K562 (cell line): ENCODE data around the gene ZNF107. TPM values are rescaled to one million over a fixed set of nuclear protein-coding genes. Genes with fewer than 3 reads are reported as not detected.

Source experiments
- ATAC-seq: fragments of 200-7000 bp; cut with Tn5 transposase; 3 replicates; pipeline ENCODE4 v1.9.1; 2020; ENCODE audit warnings: moderate library complexity
- BruUV-seq: library from RNA; stranded (reverse); fragments of 400-500 nt; replicated peaks from 2 replicates; lab custom pipeline; 2021; lab: Mats Ljungman, UMichigan
- CTCF ChIA-PET: fragments of 300-600 bp; formaldehyde crosslinking; extraction: SDS; loops from one replicate; lab custom pipeline; 2021; ENCODE audit warnings: low intra/inter-chr PET ratio; lab: Yijun Ruan, JAX
- POLR2A ChIA-PET: fragments of 300-600, 350-650 bp; sonication (Branson Sonifier 250); formaldehyde crosslinking; extraction: SDS; loops from one replicate; lab custom pipeline; 2021; ENCODE audit warnings: antibody characterized with exemption, inconsistent platforms; lab: Yijun Ruan, JAX
- DNase-seq, 4 experiments: peaks; one replicate each; pipeline versions ENCODE4 v3.0.0 to v3.0.0-alpha.2; 2011 to 2018; ENCODE audit warnings: low spot score in 3 of 4, mixed read lengths in 3 of 4; ENCODE audit errors: extremely low read depth in 1 of 4
- FAIRE-seq: peaks from 2 replicates; lab custom pipeline; 2011; peaks lifted over from hg19 to GRCh38; lab: Jason Lieb, UNC
- H2AFZ ChIP-seq: 2 replicates; pipeline ENCODE4 v1.6.0; 2011; ENCODE audit warnings: low read depth, low read length, control low read depth, inconsistent platforms
- H3K27ac ChIP-seq: fragments of 200-600 bp; 3 replicates; pipeline ENCODE4 v1.8.0; 2011; ENCODE audit warnings: low read depth, mild to moderate bottlenecking, control low read depth, inconsistent platforms, low read length, moderate library complexity, mixed read lengths; ENCODE audit errors: extremely low read depth
- H3K27me3 ChIP-seq, 2 experiments: fragments of 300-600 bp in 1 of 2; 2 replicates in 1 of 2; 3 replicates in 1 of 2; pipeline versions ENCODE4 v1.6.0 to v1.8.0; 2011; ENCODE audit warnings: inconsistent platforms in 2 of 2, low read length in 2 of 2, mild to moderate bottlenecking in 1 of 2, mixed read lengths in 1 of 2, moderate library complexity in 1 of 2; ENCODE audit not compliant: control insufficient read depth in 2 of 2, insufficient read depth in 2 of 2
- H3K36me3 ChIP-seq: fragments of 300-600 bp; 3 replicates; pipeline ENCODE4 v1.8.0; 2011; ENCODE audit warnings: mild to moderate bottlenecking, low read length, inconsistent platforms; ENCODE audit not compliant: control insufficient read depth, insufficient read depth
- H3K4me1 ChIP-seq, 2 experiments: fragments of 200-600 bp in 1 of 2; replicated peaks in 1 of 2; 2 replicates in 1 of 2; 3 replicates in 1 of 2; pipeline versions ENCODE4 v1.5.1 to v1.8.0; 2011; ENCODE audit warnings: inconsistent platforms in 2 of 2, low read length in 2 of 2, mild to moderate bottlenecking in 1 of 2, mixed read lengths in 1 of 2, moderate library complexity in 1 of 2; ENCODE audit not compliant: control insufficient read depth in 2 of 2, insufficient read depth in 2 of 2
- H3K4me2 ChIP-seq: 2 replicates; pipeline ENCODE4 v1.6.1; 2011; ENCODE audit warnings: low read length, control low read depth, inconsistent platforms, mixed read lengths; ENCODE audit not compliant: insufficient read depth
- H3K4me3 ChIP-seq: fragments of 200-600 bp; sonication (generic), shearing (Covaris generic); 2 replicates; pipeline ENCODE4 v1.5.1; 2016; ENCODE audit warnings: control low read depth, inconsistent platforms
- H3K79me2 ChIP-seq: fragments of 200-600 bp; 3 replicates; pipeline ENCODE4 v1.8.0; 2011; ENCODE audit warnings: low read length, inconsistent platforms; ENCODE audit not compliant: control insufficient read depth, insufficient read depth
- H3K9ac ChIP-seq, 2 experiments: 2 replicates each; pipeline versions ENCODE4 v1.6.0 to v1.6.1; 2011; ENCODE audit warnings: low read depth in 2 of 2, low read length in 2 of 2, control low read depth in 1 of 2, inconsistent platforms in 1 of 2, mild to moderate bottlenecking in 1 of 2, mixed read lengths in 1 of 2; ENCODE audit not compliant: insufficient read depth in 1 of 2
- H3K9me1 ChIP-seq: one replicate; pipeline ENCODE4 v1.6.0; 2011; ENCODE audit warnings: inconsistent platforms, mild to moderate bottlenecking, low read length, moderate library complexity; ENCODE audit not compliant: control insufficient read depth, insufficient read depth
- H3K9me3 ChIP-seq: replicated peaks from 2 replicates; pipeline ENCODE4 v1.5.1; 2011; ENCODE audit warnings: low read depth, low read length, inconsistent platforms; ENCODE audit not compliant: control insufficient read depth, insufficient read depth
- H4K20me1 ChIP-seq: replicated peaks from 2 replicates; pipeline ENCODE4 v1.6.1; 2011; ENCODE audit warnings: low read length, inconsistent platforms, mixed read lengths; ENCODE audit not compliant: control insufficient read depth, insufficient read depth
- CHD2 ChIP-seq: IDR thresholded peaks from 2 replicates; pipeline ENCODE4 v1.6.1; 2011; ENCODE audit warnings: low read depth, low read length
- ESRRA ChIP-seq: fragments of 450-650 bp; IDR thresholded peaks from 2 replicates; pipeline ENCODE4 v1.6.1; 2014; ENCODE audit warnings: low read depth, mild to moderate bottlenecking, moderate library complexity, borderline replicate concordance
- HSF4 ChIP-seq: fragments of 250-450 bp; sonication (Bioruptor Pico); IDR thresholded peaks from 2 replicates; pipeline ENCODE4 v2.1.2; 2022; ENCODE audit warnings: mild to moderate bottlenecking, moderate library complexity, borderline replicate concordance
- ILK ChIP-seq: fragments of 450-650 bp; IDR thresholded peaks from 2 replicates; pipeline ENCODE4 v1.6.1; 2016; ENCODE audit warnings: missing genetic modification characterization, low read depth, mild to moderate bottlenecking, missing compliant biosample characterization, moderate library complexity, borderline replicate concordance
- MEIS2 ChIP-seq: fragments of 450-650 bp; IDR thresholded peaks from 2 replicates; pipeline ENCODE4 v1.6.1; 2014; ENCODE audit warnings: mild to moderate bottlenecking; ENCODE audit not compliant: partially characterized antibody
- PTTG1 ChIP-seq: fragments of 450-650 bp; IDR thresholded peaks from 2 replicates; pipeline ENCODE4 v1.6.1; 2016; ENCODE audit warnings: low read depth, mild to moderate bottlenecking, missing genetic modification characterization, missing compliant biosample characterization
- ZNF184 ChIP-seq: sonication (generic); formaldehyde crosslinking; IDR thresholded peaks from 2 replicates; pipeline ENCODE4 v1.5.0; 2020; ENCODE audit warnings: missing genetic modification reagents
- WGBS: fragments of 100-300 bp; shearing (Covaris generic); methylation state at CpG from one replicate; pipeline ENCODE4 v1.1.6; 2016; ENCODE audit warnings: low coverage, mixed read lengths; ENCODE audit not compliant: insufficient coverage; ENCODE audit errors: missing lambda C conversion rate; 5-methylcytosine and 5-hydroxymethylcytosine counted together
- in situ Hi-C: fragments of 300-500 bp; cut with MboI; formaldehyde crosslinking; loops from 4 replicates; pipeline ENCODE4 v1.15.0; 2018; ENCODE audit warnings: inconsistent platforms, mixed read lengths
- intact Hi-C: fragments of 100-400 bp; cut with micrococcal nuclease; formaldehyde crosslinking; loops from 2 replicates; pipeline ENCODE4 v1.14.2; 2022
- polyA plus RNA-seq, 8 experiments: library from polyadenylated mRNA; depleted of rRNA in 4 of 8; stranded (reverse) in 5 of 8; unstranded in 3 of 8; fragments of >200 nt; fragmentation: Nextera tagmentation in 2 of 8; fragmentation: Illumina TruSeq in 1 of 8; extraction: Ambion mirVana in 2 of 8; extraction: Trizol in 1 of 8; gene quantifications; 2 replicates each; pipeline versions ENCODE4 v1.2.1 to v1.2.3, GENCODE V29; 2011 to 2014; ENCODE audit warnings: inconsistent platforms in 1 of 8, missing spikeins in 1 of 8
- total RNA-seq, 7 experiments: library from RNA; depleted of rRNA in 6 of 7; stranded (reverse); fragments of >200 nt in 6 of 7; fragmentation: Illumina TruSeq in 2 of 7; extraction: Trizol in 2 of 7; gene quantifications; 2 replicates each; pipeline versions ENCODE4 v1.2.1 to v1.2.3, GENCODE V29; 2011 to 2021; ENCODE audit warnings: low replicate concordance in 1 of 7
- TF ChIP-seq, protein P1 (sequence below): fragments of 250-450 bp; sonication (Bioruptor Pico); IDR thresholded peaks from 2 replicates; pipeline ENCODE4 v1.4.0; 2020
- TF ChIP-seq, protein P2 (sequence below): fragments of 250-450 bp; sonication (Bioruptor Pico); IDR thresholded peaks from 2 replicates; pipeline ENCODE4 v1.8.0; 2021; ENCODE audit warnings: moderate library complexity, mild to moderate bottlenecking, inconsistent platforms

ZNF107 gene
- total and polyA plus RNA-seq, 9 of the 15 experiments (the other 6 are each of a cell fraction or from before 2014, with no cell fraction given): 2.4 to 14.2 (median 7.9) TPM

DNA sequence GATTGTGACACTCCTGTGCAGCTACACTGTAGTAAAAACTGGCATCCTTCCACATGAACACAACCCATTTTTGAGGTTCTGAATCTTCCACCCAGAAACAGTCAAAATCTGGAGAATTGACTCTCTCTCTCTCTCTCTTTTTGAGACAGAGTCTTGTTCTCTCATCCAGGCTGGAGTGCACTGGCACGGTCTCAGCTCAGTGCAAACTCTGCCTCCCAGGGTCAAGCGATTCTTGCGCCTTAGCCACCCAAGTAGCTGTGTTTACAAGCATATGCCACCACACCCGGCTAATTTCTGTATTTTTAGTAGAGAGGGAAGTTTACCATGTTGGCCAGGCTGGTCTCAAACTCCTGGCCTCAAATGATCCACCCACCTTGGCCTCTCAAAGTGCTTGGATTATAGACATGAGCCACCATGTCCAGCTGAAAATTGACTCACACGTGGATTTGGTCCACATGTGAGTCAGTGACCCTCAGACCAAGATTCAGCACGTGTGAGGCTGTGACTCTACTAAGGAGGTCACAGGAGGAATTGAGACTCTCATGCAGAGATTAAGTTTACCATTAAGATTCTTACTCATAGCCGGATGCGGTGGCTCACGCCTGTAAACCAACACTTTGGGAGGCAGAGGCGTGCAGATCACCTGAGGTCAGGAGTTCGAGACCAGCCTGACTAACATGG is 12.1 kb upstream of the ZNF107 start:
- H3K4me1 ChIP-seq: no peaks in the 10 kb centered on the region

More for the DNA sequence above, 12.1 kb upstream of the ZNF107 start:
- DNase-seq (no peak), FAIRE-seq (no peak), ATAC-seq (no peak)
- CTCF ChIA-PET: no interaction called here
- TF ChIP-seq PTTG1 (no peak), ILK (tag) (no peak), ESRRA (no peak), HSF4 (CRISPR knock-in tag) (no peak), CHD2 (no peak), ZNF184 (CRISPR knock-in tag) (no peak), MEIS2 (no peak)
- TF ChIP-seq, protein P1, sequence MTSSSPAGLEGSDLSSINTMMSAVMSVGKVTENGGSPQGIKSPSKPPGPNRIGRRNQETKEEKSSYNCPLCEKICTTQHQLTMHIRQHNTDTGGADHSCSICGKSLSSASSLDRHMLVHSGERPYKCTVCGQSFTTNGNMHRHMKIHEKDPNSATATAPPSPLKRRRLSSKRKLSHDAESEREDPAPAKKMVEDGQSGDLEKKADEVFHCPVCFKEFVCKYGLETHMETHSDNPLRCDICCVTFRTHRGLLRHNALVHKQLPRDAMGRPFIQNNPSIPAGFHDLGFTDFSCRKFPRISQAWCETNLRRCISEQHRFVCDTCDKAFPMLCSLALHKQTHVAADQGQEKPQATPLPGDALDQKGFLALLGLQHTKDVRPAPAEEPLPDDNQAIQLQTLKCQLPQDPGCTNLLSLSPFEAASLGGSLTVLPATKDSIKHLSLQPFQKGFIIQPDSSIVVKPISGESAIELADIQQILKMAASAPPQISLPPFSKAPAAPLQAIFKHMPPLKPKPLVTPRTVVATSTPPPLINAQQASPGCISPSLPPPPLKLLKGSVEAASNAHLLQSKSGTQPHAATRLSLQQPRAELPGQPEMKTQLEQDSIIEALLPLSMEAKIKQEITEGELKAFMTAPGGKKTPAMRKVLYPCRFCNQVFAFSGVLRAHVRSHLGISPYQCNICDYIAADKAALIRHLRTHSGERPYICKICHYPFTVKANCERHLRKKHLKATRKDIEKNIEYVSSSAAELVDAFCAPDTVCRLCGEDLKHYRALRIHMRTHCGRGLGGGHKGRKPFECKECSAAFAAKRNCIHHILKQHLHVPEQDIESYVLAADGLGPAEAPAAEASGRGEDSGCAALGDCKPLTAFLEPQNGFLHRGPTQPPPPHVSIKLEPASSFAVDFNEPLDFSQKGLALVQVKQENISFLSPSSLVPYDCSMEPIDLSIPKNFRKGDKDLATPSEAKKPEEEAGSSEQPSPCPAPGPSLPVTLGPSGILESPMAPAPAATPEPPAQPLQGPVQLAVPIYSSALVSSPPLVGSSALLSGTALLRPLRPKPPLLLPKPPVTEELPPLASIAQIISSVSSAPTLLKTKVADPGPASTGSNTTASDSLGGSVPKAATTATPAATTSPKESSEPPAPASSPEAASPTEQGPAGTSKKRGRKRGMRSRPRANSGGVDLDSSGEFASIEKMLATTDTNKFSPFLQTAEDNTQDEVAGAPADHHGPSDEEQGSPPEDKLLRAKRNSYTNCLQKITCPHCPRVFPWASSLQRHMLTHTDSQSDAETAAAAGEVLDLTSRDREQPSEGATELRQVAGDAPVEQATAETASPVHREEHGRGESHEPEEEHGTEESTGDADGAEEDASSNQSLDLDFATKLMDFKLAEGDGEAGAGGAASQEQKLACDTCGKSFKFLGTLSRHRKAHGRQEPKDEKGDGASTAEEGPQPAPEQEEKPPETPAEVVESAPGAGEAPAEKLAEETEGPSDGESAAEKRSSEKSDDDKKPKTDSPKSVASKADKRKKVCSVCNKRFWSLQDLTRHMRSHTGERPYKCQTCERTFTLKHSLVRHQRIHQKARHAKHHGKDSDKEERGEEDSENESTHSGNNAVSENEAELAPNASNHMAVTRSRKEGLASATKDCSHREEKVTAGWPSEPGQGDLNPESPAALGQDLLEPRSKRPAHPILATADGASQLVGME (CRISPR knock-in tag): no peak
- TF ChIP-seq, protein P2, sequence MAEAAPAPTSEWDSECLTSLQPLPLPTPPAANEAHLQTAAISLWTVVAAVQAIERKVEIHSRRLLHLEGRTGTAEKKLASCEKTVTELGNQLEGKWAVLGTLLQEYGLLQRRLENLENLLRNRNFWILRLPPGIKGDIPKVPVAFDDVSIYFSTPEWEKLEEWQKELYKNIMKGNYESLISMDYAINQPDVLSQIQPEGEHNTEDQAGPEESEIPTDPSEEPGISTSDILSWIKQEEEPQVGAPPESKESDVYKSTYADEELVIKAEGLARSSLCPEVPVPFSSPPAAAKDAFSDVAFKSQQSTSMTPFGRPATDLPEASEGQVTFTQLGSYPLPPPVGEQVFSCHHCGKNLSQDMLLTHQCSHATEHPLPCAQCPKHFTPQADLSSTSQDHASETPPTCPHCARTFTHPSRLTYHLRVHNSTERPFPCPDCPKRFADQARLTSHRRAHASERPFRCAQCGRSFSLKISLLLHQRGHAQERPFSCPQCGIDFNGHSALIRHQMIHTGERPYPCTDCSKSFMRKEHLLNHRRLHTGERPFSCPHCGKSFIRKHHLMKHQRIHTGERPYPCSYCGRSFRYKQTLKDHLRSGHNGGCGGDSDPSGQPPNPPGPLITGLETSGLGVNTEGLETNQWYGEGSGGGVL (CRISPR knock-in tag): no peak
- Histone ChIP-seq H3K4me3 (no peak overlapping the region), H3K9me1 (no peaks in the 10 kb centered on the region), H2AFZ (no peak overlapping the region), H3K27ac (no peak overlapping the region), H3K4me2 (no peak overlapping the region), H3K36me3 (no peaks in the 10 kb centered on the region), H3K79me2 (no peaks in the 10 kb centered on the region), H4K20me1 (no peaks in the 10 kb centered on the region), H3K9ac (no peak overlapping the region), H3K9me3 (no peaks in the 10 kb centered on the region), H3K27me3 (no peaks in the 10 kb centered on the region)
- BruUV-seq: no TSS peak
- POLR2A ChIA-PET: interaction anchor here (0.6 kb wide), 1 partner anchor 37 kb away, joined by 3 read pairs; no protein-coding TSS in a partner anchor
- in situ Hi-C loops (no loop called here), intact Hi-C loops (no loop called here)
- WGBS: 14% methylated on average over 11 of the region's 11 CpGs
